HG02588 (cell line): ENCODE measurements around the gene TMEM187.

ENCODE experiments used
- ATAC-seq: cut with Tn5 transposase; IDR thresholded peaks from one replicate; pipeline ENCODE4 v1.9.1; 2021; ENCODE audit warnings: mild to moderate bottlenecking, moderate library complexity; ENCODE audit not compliant: unreplicated experiment

Gene TMEM187

DNA sequence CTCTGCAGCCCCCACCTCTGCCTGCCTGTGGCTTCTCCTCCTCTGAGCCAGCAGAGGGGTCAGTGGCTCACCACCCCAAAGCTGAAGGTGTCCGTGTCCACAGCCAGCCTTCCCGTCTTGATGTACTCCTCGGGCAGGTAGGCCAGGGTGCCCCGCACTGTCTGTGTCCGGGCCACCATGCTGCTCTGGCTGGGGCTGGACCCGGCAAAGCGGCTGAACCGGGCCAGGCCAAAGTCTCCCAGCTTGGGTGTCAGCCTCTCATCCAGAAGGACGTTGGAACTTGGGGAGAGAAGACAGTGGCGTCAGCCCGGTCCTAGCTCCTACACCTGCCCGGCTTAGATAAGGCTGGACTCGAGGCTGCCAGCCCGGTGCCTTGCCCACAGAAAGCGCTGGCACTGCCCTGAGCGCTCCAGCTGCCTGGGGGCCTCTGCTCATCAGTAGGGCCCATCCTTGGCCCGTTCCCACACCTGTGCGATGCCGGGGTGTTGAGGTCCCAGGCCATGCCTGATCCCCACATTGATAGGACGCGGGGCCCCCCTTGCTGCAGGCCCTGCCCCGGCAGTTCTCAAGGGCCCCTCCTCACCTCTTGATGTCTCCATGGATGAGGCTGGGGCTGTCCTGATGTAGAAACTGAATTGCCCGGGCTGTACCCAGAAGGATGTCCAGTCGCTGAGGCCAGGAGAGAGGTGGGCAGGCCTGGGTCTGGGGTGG is 44.0 kb downstream of the TMEM187 start:
- no peak for ATAC-seq

DNA sequence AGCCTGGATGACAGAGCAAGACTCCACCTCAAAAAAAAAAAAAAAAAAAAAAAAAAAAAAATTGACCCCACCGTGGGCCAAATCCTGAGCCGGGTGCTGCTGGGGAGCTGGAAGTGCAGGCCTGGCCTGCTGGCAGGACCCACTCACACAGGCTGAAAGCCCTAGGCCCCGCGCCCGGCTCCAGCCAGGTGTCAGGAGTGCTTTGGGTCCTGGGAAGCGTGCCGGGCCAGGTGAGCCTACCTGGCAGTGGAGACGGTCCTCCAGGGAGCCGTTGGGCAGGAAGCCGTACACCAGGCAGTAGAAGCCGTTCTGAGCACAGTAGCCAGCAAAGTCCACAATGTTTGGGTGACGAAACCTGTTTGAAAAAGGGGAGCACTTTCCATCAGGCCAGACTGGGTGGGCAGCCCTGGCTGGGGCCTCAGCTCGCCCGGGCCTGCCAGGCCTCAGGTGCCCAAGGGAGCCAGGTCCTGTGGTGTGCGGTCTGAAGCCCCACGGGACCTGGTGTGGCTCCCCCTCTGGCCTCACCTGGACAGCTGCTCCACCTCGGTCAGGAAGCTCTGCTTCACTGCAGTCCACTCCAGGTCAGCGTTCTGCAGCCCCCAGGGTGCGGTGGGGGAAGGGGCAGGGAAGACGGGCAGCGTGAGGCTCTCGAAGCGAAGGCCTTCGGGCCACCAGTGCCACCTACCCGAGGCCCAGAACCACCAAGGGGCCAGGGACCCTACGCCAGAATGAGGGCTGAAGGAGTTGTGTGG is 45.4 kb downstream of the TMEM187 start:
- no peak for ATAC-seq

GRCh38 chrX:154018518-154019060 is 46.0 kb downstream of the TMEM187 start:
- ATAC-seq = no peak

DNA sequence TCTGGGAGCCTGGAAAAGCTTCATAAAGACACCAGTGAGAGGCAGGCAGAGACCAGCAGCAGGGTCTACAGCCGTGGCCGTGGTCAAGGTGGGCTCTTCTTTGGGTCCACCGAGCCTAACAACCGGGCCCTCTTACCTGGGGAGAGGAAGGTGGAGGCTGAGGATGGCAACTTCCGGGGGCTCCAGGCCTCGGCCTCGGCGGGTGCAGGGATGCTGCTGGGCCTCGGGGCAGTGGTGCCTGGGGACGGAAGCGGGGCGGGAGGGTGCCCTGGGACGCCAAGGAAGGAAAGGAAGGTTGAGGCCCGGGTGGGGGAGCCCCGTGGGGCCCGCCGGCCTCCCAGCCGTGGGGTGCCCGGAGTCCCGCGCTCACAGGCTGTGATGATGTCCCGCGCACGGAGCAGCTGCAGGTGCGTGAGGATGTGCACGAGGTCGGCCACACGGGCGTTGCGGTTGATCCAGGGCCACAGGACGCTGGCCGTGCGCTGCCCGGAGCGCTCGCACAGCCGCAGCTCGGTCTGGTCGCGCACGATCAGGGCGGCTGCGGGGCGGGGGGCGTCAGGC is 46.6 kb downstream of the TMEM187 start:
- peak; percentile 7 for ATAC-seq

DNA sequence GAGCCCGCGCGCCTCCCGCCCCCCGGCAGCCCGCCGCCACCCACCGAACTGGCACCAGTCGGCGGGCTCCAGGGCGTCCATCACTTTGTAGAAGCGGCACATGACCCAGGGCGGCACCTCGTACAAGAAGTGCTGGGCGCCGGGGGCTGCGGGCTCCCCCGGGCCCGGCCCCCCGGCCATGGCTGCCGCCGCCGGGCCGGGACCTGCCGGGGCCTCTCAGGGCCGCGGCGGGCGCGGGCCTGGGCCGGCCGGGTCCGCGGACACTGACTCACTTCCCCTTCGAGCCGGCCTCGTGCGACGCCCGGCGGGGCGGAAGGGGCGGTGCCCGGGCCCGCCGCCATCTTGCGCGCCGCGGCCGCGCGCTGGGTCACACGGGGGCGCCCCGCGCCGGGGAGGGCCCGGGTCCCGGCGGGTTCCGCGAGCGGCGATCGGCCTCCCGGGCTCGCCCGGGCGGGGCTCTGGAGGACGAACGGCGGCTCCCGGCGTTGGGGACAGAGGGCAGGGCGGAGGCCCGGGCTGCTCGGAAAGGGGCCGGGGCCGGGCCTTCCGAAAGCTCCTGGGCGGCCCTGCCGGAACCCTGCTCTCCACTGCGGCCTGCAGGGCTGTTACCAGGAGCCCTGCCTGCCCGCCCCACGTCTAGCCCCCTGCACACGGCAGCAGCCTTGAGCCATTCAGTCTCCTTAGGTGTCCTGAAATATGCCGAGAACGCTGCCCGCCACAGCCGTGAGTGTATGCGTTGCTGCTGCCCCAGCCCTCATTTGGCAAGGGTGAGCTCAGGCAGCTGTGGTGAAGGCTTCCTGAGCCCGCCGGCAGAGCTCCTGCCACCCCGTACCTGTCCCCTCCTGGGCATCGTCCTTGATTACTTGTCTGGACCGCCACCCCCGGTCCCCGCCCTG is 47.3 kb downstream of the TMEM187 start, which contains the start of gene IRAK1:
TSS of gene IRAK1 (minus strand) at position 270 of the 896 bp plus-strand sequence. CDS start at position 180, 90 bp downstream.
- peak; percentile 72 for ATAC-seq

- ATAC-seq = no peak
Measured at GRCh38 chrX:154020536-154021115, 48.1 kb downstream of the TMEM187 start.

DNA sequence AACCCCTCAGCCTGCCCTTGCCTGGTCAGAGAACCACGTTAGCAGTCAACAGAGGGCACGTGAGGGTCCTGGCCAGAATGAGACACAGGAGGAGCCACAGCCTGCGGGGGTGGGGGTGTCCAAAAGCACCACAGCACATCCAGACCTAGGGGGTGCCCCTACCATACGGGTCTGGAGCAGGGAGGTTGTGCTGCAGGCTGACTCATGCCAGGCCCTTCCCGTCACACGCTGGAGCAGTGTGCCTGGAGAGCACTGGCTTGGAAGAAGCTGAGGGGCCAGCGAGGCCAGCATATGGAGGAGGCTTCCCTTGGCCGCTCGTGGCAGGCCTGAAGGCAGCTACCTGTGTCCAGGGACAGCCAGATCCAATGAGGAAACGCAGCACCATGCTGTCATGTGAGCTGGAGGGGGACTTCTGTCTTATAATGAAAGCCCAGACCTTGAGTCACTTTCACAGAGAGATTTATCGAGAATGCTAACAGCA is 48.6 kb downstream of the TMEM187 start:
- ATAC-seq = no peak

GRCh38 chrX:154022108-154022507 is 49.6 kb downstream of the TMEM187 start:
- ATAC-seq = no peak

GRCh38 chrX:154023276-154024000 is 50.9 kb downstream of the TMEM187 start:
- ATAC-seq = no peak

DNA sequence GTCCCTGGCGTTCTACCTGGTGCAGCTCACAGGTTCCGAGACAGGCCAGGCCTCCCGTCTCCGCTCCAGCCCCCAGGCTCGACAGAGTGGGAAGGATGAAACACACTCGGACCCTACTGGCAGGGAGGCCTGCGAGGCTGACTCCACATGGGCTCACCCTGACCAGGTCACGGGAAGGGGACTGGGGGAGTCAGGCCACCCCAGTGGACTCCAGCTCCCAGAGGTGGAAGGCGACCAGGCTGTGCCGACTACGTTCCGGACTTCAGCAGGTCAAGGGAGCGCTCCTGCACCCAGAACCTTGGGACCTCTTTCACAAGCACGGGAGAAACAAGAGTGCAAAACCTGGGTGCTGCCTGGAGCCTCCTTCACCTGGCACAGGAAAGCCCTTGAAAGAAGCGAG is 51.7 kb downstream of the TMEM187 start:
- ATAC-seq = no peak

GRCh38 chrX:154025230-154025629 is 52.7 kb downstream of the TMEM187 start:
- ATAC-seq = no peak

GRCh38 chrX:154026136-154027021 is 53.8 kb downstream of the TMEM187 start:
- no peak for ATAC-seq

DNA sequence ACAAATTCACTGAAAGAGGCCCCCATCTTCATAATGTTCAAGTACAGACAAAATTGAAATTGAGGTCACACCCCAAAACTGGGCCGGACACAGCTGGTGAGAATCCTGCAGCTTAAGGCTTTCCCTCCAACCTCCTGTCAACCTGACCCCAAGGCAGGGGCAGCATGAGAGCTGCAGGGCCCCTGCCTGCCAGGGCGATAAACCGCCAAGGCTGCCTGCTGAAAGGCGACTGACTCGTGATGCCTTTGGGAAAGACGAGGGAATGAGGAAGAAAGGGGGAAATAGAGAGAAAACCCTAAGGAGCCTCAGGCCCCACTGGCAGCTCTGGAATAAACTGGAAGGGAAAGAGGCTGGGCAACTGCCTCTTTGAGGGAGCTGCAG is 54.5 kb downstream of the TMEM187 start:
- ATAC-seq = no peak

DNA sequence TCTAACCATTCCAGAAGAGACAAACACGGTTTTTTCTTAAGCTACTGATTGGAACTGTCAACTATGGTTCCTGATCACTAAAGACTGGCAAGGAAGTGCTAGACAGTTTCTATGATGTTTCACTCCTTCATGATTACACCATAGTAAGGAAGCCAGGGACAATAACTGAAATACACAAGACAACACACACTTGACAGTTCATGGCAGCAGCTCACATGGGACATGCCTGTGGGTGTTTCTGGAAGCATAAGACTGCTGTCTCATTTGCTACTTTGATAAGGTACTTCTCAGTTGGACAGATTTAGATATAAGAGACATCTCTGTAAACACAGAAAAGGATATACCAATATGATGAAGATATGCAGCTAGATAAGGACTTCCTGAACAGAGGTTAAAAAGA is 55.4 kb downstream of the TMEM187 start:
- no peak for ATAC-seq

DNA sequence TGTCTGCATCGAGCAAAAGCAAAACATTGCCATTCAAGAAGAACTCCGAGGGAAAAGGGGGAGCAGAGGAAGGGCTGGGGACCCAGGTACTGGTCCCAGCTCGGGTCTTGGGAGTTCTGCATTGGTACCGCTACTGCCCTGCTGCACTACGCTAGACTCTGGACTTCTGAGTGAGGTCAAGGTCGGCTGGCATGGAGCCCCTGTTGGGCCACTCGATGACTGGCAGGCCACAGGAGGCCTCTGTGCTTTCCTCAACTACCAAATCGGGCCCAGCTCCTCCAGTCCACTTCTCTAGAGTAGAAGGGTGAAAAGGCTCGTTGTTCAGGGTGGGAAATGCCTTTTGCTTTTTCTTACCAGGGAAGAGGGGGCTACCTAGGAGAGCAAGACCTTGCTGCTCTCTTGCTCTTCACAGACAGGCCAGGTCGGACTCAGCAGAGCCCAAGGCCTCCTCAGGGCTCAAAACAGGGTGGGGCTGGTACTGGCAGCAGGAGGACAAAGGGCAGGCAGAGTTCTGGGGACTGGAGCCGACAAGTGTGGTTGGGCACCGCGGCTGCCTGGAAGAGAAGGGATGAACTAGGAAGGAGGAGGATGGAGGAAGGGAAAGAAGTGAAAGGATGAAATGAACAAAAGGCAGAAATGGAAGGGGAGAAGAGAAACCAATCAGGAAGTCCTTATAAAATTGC is 56.1 kb downstream of the TMEM187 start:
- no peak for ATAC-seq

DNA sequence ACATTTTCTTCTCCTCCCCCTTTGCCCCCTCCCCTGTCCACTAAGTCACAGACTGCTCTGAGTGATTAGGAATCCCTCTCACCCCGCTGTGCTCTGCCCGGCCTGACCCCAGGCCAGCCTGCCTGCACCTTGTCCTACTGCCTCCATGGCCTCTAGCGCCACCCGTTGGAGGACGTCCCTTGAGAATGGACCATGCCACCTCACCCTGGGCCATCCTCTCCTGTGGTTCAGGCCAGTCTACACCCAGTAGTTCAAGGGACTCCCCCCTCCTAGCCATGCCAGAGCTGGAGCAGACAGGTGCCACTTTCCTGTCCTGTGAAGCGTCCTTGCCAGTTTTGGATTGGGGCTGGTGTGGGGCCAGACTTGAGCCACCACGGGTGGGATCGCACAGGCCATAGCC is 56.9 kb downstream of the TMEM187 start:
- no peak for ATAC-seq

DNA sequence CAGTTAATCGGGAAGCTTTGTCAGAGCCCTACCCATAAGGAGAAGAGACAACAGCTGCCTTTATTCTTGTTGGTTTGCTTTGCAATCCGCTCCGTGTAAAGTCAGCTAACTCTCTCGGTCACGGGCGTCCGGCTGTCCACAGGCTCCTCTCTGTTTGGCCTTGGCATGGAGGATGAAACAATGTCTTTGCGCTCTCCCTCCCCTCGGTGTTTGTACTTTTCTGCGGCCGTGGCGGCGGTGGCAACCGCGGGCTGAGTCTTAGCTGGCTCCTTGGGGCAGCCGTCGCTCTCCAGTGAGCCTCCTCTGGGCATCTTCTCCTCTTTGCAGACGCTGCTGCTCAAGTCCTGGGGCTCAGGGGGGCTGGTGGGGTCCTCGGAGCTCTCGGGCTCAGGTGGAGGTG is 57.7 kb downstream of the TMEM187 start:
- no peak for ATAC-seq

DNA sequence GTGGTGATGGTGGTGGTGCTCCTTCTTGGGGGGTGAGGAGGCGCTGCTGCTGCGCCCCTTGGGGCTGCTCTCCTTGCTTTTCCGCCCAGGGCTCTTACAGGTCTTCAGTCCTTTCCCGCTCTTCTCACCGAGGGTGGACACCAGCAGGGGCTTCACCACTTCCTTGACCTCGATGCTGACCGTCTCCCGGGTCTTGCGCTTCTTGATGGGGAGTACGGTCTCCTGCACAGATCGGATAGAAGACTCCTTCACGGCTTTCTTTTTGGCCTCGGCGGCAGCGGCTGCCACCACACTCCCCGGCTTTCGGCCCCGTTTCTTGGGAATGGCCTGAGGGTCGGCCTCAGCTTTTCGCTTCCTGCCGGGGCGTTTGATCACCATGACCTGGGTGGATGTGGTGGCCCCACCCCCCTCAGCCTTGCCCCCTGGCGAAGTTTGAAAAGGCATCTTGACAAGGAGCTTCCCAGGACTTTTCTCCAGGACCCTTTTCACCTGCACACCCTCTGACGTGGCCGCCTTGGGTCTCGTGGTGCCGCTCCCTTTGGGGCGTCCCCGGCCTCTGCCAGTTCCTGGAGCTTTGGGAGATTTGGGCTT is 58.3 kb downstream of the TMEM187 start:
- no peak for ATAC-seq
